ENCODE measurements around the gene GBF1.
"Not testable (repeated sequence)": the region's sequence is repeated elsewhere in the genome, so short reads cannot be mapped to it uniquely, and the experiment has no call there.

The GBF1 gene

DNA sequence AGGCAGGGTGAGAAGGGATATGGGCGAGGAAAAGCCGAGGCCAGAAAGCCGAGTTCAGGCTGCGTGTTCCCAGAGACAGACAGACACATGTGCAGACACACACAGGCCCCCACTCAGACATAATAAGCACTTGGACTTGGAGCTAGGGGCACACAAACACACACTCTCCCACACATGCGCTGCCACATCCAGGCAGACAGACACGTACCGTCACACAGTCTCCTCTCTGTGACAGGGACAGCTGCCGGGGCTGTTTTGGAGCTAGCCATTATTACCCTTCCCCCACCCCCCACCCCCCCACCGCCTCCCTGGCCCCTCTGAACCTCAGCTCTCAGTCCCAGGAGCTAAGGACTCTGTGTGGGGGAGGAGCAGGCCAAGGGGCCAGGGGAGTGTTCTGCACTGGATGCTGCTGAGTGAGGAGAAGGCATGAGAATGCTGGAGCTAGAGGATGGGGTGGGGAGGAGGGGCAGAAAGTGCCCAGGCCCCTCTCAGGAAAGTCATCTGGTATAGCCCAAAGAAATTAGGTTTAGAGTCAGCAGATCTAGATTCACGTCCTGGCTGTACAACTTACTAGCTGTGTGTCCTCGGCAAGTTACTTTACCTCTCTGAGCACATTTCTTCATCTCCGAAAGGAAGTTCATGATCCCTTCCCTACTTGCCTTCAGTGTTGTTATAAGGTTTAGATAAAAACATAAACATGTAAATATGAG is 10.3 kb upstream of the GBF1 start:
- no peak for DNase-seq

- no peak for DNase-seq
Observed at GRCh38 chr10:102235598-102235920, 9.8 kb upstream of the GBF1 start.

DNA sequence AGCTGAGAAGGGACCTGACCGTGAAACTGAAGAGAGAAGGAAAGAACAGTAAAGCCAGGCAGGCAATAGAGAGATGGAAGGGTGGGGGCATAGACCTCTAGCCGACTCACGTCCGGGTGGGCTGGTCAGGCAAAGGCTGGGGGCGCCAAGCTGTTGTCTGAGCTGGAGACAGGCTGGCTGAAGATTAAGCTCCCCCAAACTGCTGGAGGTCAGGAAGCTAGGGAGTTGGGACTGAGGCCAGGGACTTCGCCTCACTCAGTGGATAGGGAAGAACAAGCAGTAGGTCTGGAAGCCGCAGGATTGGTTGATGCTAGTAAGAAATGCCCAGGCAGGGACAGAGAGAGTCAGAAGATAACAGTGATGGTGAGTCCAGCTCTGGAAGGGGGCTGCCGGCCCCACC is 9.3 kb upstream of the GBF1 start:
- DNase-seq: no peak

- no peak for DNase-seq
Observed at GRCh38 chr10:102237711-102238252, 7.5 kb upstream of the GBF1 start.

DNA sequence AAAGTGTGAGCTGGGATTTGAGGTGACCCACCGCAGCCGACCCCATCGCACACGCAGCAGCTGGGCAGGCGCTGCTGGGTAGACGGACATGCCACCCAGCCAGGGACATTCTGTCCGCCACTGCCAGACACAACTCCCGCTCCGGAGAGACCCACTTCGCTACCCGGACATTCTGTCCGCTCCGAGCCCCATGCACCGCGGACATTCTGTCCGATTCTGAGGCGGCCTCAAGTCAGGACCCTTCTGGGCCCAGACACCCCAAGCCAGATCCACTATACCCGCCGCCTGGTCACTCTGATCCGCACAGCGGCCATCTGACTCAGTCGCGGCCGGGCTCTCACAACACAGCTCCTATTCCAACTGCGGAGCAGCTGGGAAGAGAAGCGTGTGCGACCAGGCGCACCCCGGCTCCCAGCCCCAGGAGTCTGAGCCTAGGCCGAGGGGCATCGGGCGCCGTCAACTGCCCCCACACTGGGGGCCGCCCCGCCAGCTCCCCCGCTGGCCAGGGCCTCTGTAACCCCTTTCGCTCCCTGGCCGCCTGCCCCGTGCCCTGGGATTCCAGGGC is 4.8 kb upstream of the GBF1 start:
- no peak for DNase-seq

DNA sequence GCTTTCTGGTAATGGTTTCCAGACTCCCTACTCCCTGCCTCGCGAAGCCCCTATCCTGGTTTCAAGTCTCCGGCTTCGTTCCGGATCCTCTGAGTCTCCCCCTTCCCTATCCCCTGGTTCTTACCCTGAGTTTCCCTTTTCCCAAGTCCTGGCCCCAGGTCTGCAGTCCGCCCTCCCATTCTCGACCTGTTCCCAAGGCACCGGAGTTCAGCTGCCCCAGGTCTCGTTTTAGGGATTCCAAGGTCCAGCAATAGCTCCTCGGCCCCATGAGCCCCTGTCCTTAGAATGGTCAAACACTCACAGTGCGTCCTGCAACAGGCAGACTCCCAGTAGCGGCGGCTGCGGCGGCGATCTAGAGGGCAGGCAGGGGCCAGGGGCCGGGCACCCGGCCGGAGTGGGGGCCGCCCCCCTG is 4.3 kb upstream of the GBF1 start:
- DNase-seq: no peak

- peak; percentile 76 to 89 (median 85) for DNase-seq
Observed at GRCh38 chr10:102241444-102242117, 3.8 kb upstream of the GBF1 start, which contains the start of gene PITX3. TSS of gene PITX3 (minus strand) at chr10:102241512. CDS start at chr10:102232080, 9,432 bp downstream.

GRCh38 chr10:102242118-102242485 is 3.2 kb upstream of the GBF1 start:
- DNase-seq: peak in 1 of 3 experiments; percentile 38

DNA sequence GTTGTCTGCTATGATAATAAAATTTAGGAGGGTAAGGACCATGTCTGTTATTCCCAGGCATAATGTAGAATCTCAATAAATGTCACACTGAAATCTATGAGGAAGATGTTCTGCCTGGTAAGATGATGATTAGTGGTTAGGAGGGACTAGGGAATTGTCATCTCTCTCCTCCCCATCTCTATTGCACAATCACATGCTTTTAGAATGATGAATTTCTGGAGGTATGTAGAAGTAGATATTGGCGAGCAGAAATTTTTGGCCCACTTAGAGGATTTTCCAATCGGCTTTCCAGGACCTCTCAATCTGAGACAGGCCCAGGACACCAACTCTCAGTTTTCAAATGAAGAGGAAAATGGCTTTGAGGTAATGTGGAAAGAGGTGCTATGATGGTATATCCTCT is 2.0 kb upstream of the GBF1 start:
- DNase-seq: no peak

DNA sequence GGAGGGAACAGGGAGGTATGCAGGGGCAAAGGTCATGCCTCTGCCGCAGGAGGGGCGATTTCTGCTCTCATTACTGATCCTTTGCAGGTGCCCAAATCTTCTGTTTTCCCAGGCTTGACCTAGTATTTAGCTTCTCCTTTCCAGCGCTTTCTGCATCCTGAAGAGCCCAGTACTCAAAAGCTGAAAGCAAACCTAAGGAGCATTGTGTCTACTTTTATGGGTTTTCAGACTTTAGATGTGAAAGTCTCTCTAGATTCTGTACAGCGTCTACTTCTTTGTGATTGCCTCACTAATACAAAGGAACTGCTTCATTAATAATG is 560 bp downstream of the GBF1 start:
- DNase-seq: no peak

DNA sequence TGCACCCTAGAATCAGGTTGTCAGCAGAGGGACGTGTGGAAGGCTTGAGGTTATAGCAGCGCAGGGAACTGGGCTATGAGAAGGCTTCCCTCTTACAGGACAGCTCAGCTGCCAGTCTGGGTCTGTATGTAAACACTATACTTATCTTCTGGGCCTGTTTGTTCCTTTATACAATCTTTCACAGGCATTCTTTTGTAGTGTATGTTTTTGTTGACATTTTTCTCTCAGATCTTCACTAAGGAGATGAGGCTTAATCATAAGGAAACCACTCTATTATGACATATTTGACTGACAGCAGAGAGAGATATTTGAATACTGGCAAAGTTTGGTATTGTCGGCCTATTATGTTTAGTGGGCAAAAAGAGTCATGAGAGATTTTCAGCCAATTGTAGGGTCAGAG is 929 bp downstream of the GBF1 start:
- no peak for DNase-seq

DNA sequence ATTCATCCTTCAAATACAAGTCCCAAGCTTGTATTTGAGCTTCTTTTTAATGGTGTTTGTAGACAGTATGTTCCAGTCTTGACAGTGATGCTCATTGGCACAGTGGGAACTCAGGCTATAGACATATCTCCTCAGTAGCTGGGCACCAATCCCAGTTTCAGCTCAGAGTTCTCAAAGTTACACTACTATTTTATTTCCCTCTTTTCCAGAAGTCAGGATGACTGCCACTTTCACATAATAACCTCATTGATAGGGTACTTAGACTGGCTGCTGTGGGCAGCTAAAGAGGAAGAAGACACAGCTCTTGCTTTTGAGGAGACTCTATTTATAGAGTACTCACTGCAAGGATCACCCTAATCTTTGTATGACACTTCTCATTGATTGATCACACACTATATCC is 2.4 kb downstream of the GBF1 start:
- DNase-seq: no peak

DNA sequence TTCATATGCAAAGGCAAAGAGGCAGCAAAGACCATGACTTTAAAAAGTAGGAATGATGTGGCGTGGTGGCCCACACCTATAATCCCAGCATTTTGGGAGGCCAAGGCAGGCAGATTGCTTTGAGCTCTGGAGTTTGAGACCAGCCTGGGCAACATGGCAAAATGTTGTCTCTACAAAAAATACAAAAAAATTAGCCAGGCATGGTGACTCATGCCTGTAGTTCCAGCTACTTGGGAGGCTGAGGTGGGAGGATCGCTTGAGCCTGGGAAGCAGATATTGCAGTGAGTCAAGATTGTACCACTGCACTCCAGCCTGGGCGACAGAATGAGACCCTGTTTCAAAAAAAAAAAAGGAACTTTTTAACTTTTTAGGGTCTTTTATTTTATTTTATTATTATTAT is 7.2 kb downstream of the GBF1 start:
- DNase-seq: not testable (repeated sequence)

DNA sequence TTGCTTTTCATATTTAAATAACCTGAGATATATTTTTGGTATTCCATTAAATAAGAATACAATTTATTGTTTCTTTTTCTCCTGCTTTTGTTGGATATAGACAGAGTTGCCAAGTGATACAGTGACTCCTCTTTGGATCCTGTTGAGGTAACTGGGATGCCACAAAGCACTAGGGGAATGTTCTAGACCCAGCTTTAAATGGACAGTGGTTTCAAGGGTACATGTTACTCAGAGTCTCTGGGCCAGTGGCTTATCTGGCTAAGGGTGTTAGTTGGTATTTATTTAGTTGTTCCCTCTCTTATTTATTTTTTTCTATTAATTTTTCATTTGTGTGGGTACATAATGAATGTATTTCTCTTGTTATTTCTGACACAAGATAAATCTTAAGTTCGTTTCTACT is 9.1 kb downstream of the GBF1 start:
- no peak for DNase-seq

GRCh38 chr10:102255404-102255803 is 10.1 kb downstream of the GBF1 start:
- DNase-seq: no peak

GRCh38 chr10:102261196-102261595 is 15.9 kb downstream of the GBF1 start:
- DNase-seq: peak in 1 of 3 experiments; percentile 9

- DNase-seq: no peak
Observed at GRCh38 chr10:102261842-102262241, 16.5 kb downstream of the GBF1 start.

GRCh38 chr10:102262744-102263370 is 17.5 kb downstream of the GBF1 start:
- no peak for DNase-seq

DNA sequence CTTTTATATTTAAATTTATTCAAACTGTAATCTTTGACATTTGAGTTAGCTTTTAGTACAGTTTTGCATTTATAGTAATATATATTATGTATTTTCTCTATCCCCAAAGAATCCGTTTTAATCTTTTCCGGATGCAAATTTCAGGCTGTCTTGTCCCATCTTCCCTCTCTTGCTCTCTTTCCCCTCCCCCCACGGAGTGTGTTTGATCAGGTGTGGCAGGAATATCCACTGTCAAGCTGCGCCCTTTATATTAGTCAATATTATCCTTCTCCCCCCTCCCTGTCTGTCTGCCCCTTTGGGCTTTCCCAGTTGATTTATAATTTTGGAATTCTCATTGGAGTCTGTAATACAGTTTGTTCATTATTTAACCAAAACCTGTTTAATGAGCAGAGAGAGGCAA is 19.0 kb downstream of the GBF1 start:
- peak in 2 of 3 experiments; percentile 45 to 62 for DNase-seq

- DNase-seq: no peak
Observed at GRCh38 chr10:102266670-102267069, 21.3 kb downstream of the GBF1 start.

- no peak for DNase-seq
Observed at GRCh38 chr10:102267748-102268147, 22.4 kb downstream of the GBF1 start.

DNA sequence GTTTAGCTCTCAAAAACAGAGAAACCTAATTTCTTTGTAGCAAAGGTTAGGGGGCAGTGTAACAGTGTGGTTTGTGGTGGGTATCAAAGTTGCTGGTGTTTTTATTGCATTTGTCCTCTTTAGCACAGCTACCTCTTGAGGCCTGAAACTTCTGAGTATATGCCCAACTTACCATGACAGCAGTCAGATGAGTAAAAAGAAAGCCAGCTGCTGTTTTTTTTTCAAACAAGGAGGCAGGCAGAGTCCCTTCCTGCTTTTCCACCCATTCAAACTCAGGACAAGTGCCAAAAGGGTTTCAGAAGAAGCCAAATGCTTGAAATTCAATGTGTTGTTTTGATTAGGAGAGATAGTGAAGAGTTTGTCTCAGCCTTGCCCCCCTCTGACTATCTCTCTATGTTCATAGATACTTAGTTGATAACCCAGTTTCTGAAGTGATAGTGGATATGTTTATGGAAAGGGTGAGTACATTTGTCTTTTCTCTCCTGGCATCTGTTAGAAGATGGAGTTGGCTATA is 23.1 kb downstream of the GBF1 start:
- DNase-seq: no peak

- no peak for DNase-seq
Observed at GRCh38 chr10:102269017-102269416, 23.7 kb downstream of the GBF1 start.

GRCh38 chr10:102274062-102274461 is 28.7 kb downstream of the GBF1 start:
- no peak for DNase-seq

Data from NCI-H1417 (cell line).